Neural progenitor cell (in vitro differentiated cells): ENCODE data around the gene SLC7A6.

Experiments used
- CTCF ChIP-seq: fragments of 200-600 bp; sonication (generic); IDR thresholded peaks from 2 replicates; pipeline ENCODE4 v1.5.1; 2017; ENCODE audit warnings: antibody characterized with exemption, mild to moderate bottlenecking
- EZH2phosphoT487 ChIP-seq: fragments of 200-600 bp; sonication (generic); IDR thresholded peaks from 2 replicates; pipeline ENCODE4 v1.6.1; 2017; ENCODE audit warnings: antibody characterized with exemption

GRCh38 chr16:68252383-68252782 is 11.9 kb upstream of the SLC7A6 start:
- TF ChIP-seq EZH2phosphoT487: no peak
- TF ChIP-seq CTCF: no peak
